Measurements from ENCODE around the gene C17orf75.
"Not testable (repeated sequence)": the region's sequence is repeated elsewhere in the genome, so short reads cannot be mapped to it uniquely, and the experiment has no call there.

The C17orf75 gene

DNA sequence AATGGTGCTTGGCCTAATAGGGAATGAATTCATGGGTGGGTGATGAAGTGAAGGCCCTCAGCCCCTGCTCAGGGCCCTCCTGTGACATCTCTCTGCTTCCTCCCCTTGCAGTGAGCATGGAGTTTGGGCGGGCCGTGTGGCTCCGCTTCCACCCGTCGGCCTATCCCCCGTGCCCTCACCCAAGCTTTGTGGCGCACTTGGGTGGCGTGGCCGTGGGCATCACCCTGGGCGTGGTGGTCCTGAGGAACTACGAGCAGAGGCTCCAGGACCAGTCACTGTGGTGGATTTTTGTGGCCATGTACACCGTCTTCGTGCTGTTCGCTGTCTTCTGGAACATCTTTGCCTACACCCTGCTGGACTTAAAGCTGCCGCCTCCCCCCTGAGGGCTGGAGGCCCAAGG lies 21.1 kb downstream of the C17orf75 start:
- Histone ChIP-seq H3K27me3 (replicated peaks; ENCODE audit: control insufficient read depth, insufficient read depth, low read length) (peaks cover 11% of the 10 kb centered on the region), H3K4me3 (ENCODE audit: low read length) (no peak overlapping the region), H3K4me1 (ENCODE audit: control insufficient read depth, insufficient read depth, low read length) (no peaks in the 10 kb centered on the region), H3K9me3 (ENCODE audit: control insufficient read depth, low read length) (no peaks in the 10 kb centered on the region), H3K36me3 (ENCODE audit: control insufficient read depth, insufficient read depth, low read length, severe bottlenecking) (no peaks in the 10 kb centered on the region), H3K9ac (ENCODE audit: low read length) (no peak overlapping the region)
- DNase-seq (ENCODE audit: low read depth) = no peak

GRCh38 chr17:32320080-32320479 lies 21.9 kb downstream of the C17orf75 start:
- H3K4me3 ChIP-seq (ENCODE audit: low read length); H3K36me3 ChIP-seq (ENCODE audit: control insufficient read depth, insufficient read depth, low read length, severe bottlenecking): not testable (repeated sequence)

GRCh38 chr17:32319548-32319905 lies 22.4 kb downstream of the C17orf75 start:
- H3K4me1 ChIP-seq (ENCODE audit: control insufficient read depth, insufficient read depth, low read length) = no peaks in the 10 kb centered on the region
- H3K9me3 ChIP-seq (ENCODE audit: control insufficient read depth, low read length) = no peaks in the 10 kb centered on the region
- DNase-seq (ENCODE audit: low read depth) = peak; percentile 80
- H3K36me3 ChIP-seq (ENCODE audit: control insufficient read depth, insufficient read depth, low read length, severe bottlenecking) = no peaks in the 10 kb centered on the region
- H3K9ac ChIP-seq (ENCODE audit: low read length) = no peak overlapping the region
- H3K4me3 ChIP-seq (ENCODE audit: low read length) = no peak overlapping the region
- peaks cover 24% of the 10 kb centered on the region for H3K27me3 ChIP-seq (replicated peaks; ENCODE audit: control insufficient read depth, insufficient read depth, low read length)

More at GRCh38 chr17:32320080-32320479, 21.9 kb downstream of the C17orf75 start:
- peaks cover 19% of the 10 kb centered on the region for H3K27me3 ChIP-seq (replicated peaks; ENCODE audit: control insufficient read depth, insufficient read depth, low read length)
- H3K4me1 ChIP-seq (ENCODE audit: control insufficient read depth, insufficient read depth, low read length); H3K9me3 ChIP-seq (ENCODE audit: control insufficient read depth, low read length); H3K9ac ChIP-seq (ENCODE audit: low read length); DNase-seq (ENCODE audit: low read depth): not testable (repeated sequence)

- H3K9ac ChIP-seq (ENCODE audit: low read length) = no peak overlapping the region
- no peaks in the 10 kb centered on the region for H3K4me1 ChIP-seq (ENCODE audit: control insufficient read depth, insufficient read depth, low read length)
- no peak for DNase-seq (ENCODE audit: low read depth)
- no peaks in the 10 kb centered on the region for H3K36me3 ChIP-seq (ENCODE audit: control insufficient read depth, insufficient read depth, low read length, severe bottlenecking)
- no peaks in the 10 kb centered on the region for H3K9me3 ChIP-seq (ENCODE audit: control insufficient read depth, low read length)
- H3K4me3 ChIP-seq (ENCODE audit: low read length) = no peak overlapping the region
- H3K27me3 ChIP-seq (replicated peaks; ENCODE audit: control insufficient read depth, insufficient read depth, low read length) = peaks cover 26% of the 10 kb centered on the region
Measured at GRCh38 chr17:32318071-32318470, 23.9 kb downstream of the C17orf75 start.

DNA sequence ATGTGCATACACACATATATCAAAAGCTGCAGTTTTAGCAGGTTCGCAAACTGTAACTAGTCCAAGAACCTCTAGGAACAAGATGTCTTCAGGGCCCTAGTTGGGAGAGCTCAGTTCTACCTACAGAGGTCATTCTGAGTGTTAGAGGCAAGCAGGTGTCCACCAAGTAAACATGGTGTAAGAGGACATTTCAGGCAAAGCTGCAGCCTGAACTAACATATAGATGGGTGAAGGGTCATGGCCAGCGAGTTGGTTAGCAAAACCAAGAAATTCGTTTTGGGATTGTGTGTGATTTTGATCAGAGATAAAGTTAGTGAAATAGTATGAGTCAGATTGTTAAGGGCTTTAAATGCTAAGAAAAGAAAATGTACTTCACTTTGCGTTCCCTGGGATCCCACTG lies 24.6 kb downstream of the C17orf75 start:
- no peaks in the 10 kb centered on the region for H3K9me3 ChIP-seq (ENCODE audit: control insufficient read depth, low read length)
- no peak for DNase-seq (ENCODE audit: low read depth)
- H3K4me1 ChIP-seq (ENCODE audit: control insufficient read depth, insufficient read depth, low read length) = no peaks in the 10 kb centered on the region
- H3K4me3 ChIP-seq (ENCODE audit: low read length) = no peak overlapping the region
- peaks cover 26% of the 10 kb centered on the region for H3K27me3 ChIP-seq (replicated peaks; ENCODE audit: control insufficient read depth, insufficient read depth, low read length)
- H3K9ac ChIP-seq (ENCODE audit: low read length) = no peak overlapping the region
- H3K36me3 ChIP-seq (ENCODE audit: control insufficient read depth, insufficient read depth, low read length, severe bottlenecking) = no peaks in the 10 kb centered on the region

- not testable (repeated sequence) for H3K4me3 ChIP-seq (ENCODE audit: low read length); H3K9ac ChIP-seq (ENCODE audit: low read length); DNase-seq (ENCODE audit: low read depth); H3K9me3 ChIP-seq (ENCODE audit: control insufficient read depth, low read length); H3K36me3 ChIP-seq (ENCODE audit: control insufficient read depth, insufficient read depth, low read length, severe bottlenecking); H3K4me1 ChIP-seq (ENCODE audit: control insufficient read depth, insufficient read depth, low read length)
- peaks cover 26% of the 10 kb centered on the region for H3K27me3 ChIP-seq (replicated peaks; ENCODE audit: control insufficient read depth, insufficient read depth, low read length)
Measured at GRCh38 chr17:32316653-32317052, 25.3 kb downstream of the C17orf75 start.

DNA sequence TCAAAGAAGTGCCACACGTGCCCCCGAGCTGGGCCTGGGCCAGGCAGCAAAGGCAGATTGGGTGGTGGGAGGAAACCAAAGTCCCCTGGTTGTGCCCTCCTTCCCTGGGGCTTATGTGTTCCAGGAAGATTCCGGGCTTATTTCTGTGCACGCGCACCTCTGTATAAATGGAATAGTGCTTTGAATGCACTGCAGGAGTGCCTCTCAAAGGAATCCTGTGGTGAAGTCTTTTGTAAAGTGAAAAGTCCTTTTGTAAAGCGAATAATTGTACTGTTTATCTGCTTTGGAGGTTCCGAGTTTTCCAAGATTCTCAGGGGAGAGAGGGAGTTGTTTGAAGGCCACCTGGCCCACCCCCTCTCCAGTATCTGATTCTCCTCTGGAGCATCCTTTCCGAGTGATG lies 26.8 kb downstream of the C17orf75 start:
- Histone ChIP-seq H3K9me3 (ENCODE audit: control insufficient read depth, low read length) (no peaks in the 10 kb centered on the region), H3K4me1 (ENCODE audit: control insufficient read depth, insufficient read depth, low read length) (peaks cover 7% of the 10 kb centered on the region), H3K36me3 (ENCODE audit: control insufficient read depth, insufficient read depth, low read length, severe bottlenecking) (no peaks in the 10 kb centered on the region), H3K4me3 (ENCODE audit: low read length) (no peak overlapping the region), H3K9ac (ENCODE audit: low read length) (no peak overlapping the region), H3K27me3 (replicated peaks; ENCODE audit: control insufficient read depth, insufficient read depth, low read length) (peaks cover 26% of the 10 kb centered on the region)
- DNase-seq (ENCODE audit: low read depth) = no peak

GRCh38 chr17:32314636-32315035 lies 27.3 kb downstream of the C17orf75 start:
- Histone ChIP-seq H3K27me3 (replicated peaks; ENCODE audit: control insufficient read depth, insufficient read depth, low read length) (peaks cover 26% of the 10 kb centered on the region), H3K4me3 (ENCODE audit: low read length) (no peak overlapping the region), H3K9ac (ENCODE audit: low read length) (no peak overlapping the region), H3K4me1 (ENCODE audit: control insufficient read depth, insufficient read depth, low read length) (peaks cover 7% of the 10 kb centered on the region), H3K9me3 (ENCODE audit: control insufficient read depth, low read length) (no peaks in the 10 kb centered on the region), H3K36me3 (ENCODE audit: control insufficient read depth, insufficient read depth, low read length, severe bottlenecking) (no peaks in the 10 kb centered on the region)
- no peak for DNase-seq (ENCODE audit: low read depth)

DNA sequence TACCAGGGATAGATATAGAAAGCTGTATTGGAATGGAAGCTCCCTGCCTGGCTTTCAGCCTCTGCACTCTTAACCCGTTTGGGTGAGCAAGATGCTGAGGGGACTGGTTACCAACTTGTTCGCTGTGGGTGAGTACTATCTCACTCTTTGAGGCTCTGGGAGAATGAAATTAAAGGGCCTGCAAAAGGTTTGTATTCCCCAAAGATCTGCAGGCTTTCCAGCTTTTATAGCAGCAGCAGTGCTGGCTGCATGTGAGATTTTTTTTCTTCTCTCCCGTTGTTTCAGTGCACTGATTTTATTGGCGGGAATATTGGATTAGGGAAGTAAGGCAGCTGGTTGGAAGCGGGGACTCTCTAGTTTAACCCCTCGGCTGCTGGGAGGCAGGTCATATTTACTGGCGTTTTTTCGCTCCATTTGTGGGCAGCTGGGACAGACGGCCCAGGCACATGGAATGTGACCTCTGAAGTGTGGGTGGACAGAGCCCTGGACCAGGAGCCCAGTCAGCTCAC lies 30.9 kb downstream of the C17orf75 start:
- Histone ChIP-seq H3K9ac (ENCODE audit: low read length) (no peak overlapping the region), H3K36me3 (ENCODE audit: control insufficient read depth, insufficient read depth, low read length, severe bottlenecking) (no peaks in the 10 kb centered on the region), H3K27me3 (replicated peaks; ENCODE audit: control insufficient read depth, insufficient read depth, low read length) (peaks cover 17% of the 10 kb centered on the region), H3K4me3 (ENCODE audit: low read length) (peak overlapping the region; percentile 52), H3K9me3 (ENCODE audit: control insufficient read depth, low read length) (no peaks in the 10 kb centered on the region), H3K4me1 (ENCODE audit: control insufficient read depth, insufficient read depth, low read length) (peaks cover 7% of the 10 kb centered on the region)
- DNase-seq (ENCODE audit: low read depth) = no peak

DNA sequence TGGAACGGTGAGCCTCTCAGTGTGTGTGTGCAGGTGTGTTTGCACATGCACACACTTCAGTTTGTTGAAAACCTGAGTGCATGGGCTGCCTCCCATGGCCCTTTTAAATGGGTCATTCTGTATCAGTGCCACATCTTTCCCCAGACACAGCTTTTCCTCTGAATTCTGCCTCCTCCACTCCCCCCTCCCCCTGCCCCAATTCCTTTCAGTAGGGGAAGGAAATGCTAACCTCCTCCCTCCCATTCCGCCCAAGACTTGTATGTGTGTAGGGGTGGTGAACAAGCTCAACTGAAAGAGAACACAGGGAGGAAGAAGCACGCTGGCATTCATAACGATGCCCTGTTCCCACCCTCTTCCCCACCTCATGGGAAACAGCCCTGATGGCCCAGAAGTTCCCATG lies 34.3 kb downstream of the C17orf75 start:
- H3K9me3 ChIP-seq (ENCODE audit: control insufficient read depth, low read length) = no peaks in the 10 kb centered on the region
- H3K4me1 ChIP-seq (ENCODE audit: control insufficient read depth, insufficient read depth, low read length) = peaks cover 7% of the 10 kb centered on the region
- no peaks in the 10 kb centered on the region for H3K36me3 ChIP-seq (ENCODE audit: control insufficient read depth, insufficient read depth, low read length, severe bottlenecking)
- no peak overlapping the region for H3K9ac ChIP-seq (ENCODE audit: low read length)
- peaks cover 9% of the 10 kb centered on the region for H3K27me3 ChIP-seq (replicated peaks; ENCODE audit: control insufficient read depth, insufficient read depth, low read length)
- H3K4me3 ChIP-seq (ENCODE audit: low read length) = no peak overlapping the region
- no peak for DNase-seq (ENCODE audit: low read depth)

DNA sequence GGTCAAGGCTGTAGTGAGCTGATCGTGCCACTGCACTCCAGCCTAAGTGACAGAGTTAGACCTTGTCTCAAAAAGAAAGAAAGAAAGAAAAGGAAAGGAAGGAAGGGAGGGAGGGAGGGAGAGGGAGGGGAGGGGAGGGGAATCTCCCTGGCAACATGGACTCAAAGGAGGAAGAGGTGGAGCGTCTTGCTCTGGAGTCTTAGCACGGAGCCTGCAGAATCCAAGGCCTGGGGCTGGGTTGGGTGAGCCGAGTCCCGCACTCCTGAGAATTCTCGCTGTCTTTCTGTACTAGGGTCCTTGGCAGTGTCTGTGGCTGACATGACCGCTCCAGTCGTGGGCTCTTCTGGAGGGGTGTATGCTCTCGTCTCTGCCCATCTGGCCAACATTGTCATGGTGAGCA lies 36.9 kb downstream of the C17orf75 start:
- no peaks in the 10 kb centered on the region for H3K9me3 ChIP-seq (ENCODE audit: control insufficient read depth, low read length)
- no peak for DNase-seq (ENCODE audit: low read depth)
- no peak overlapping the region for H3K4me3 ChIP-seq (ENCODE audit: low read length)
- peaks cover 9% of the 10 kb centered on the region for H3K27me3 ChIP-seq (replicated peaks; ENCODE audit: control insufficient read depth, insufficient read depth, low read length)
- no peaks in the 10 kb centered on the region for H3K4me1 ChIP-seq (ENCODE audit: control insufficient read depth, insufficient read depth, low read length)
- no peak overlapping the region for H3K9ac ChIP-seq (ENCODE audit: low read length)
- H3K36me3 ChIP-seq (ENCODE audit: control insufficient read depth, insufficient read depth, low read length, severe bottlenecking) = no peaks in the 10 kb centered on the region

DNA sequence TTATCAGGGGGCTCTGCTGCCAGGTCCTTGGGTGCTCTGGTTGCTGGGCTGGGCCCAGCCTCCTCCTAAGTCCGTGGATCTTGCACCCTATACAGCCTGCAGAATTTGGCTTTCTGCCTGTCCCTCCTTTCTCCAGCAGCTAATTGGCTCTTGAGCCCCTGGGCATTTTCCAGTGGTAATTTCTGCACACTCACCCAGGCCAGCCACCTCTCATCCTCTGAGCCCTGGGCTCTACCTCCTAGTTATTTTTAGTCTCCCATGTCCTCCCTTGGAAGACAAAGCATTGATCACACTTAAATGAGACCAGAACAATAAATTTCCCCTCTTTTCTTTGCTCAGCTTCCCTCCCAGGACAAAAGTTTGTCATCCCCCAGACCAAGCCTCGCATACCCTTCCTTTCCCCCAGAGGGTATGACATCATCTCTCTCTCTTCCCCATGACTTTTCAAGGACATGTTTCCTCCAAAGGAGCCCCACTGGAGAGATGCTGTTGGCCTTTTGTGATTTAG lies 38.1 kb downstream of the C17orf75 start:
- no peaks in the 10 kb centered on the region for H3K9me3 ChIP-seq (ENCODE audit: control insufficient read depth, low read length)
- H3K4me1 ChIP-seq (ENCODE audit: control insufficient read depth, insufficient read depth, low read length) = no peaks in the 10 kb centered on the region
- H3K9ac ChIP-seq (ENCODE audit: low read length) = no peak overlapping the region
- H3K36me3 ChIP-seq (ENCODE audit: control insufficient read depth, insufficient read depth, low read length, severe bottlenecking) = no peaks in the 10 kb centered on the region
- H3K4me3 ChIP-seq (ENCODE audit: low read length) = no peak overlapping the region
- peaks cover 18% of the 10 kb centered on the region for H3K27me3 ChIP-seq (replicated peaks; ENCODE audit: control insufficient read depth, insufficient read depth, low read length)
- DNase-seq (ENCODE audit: low read depth) = no peak
